Activated CD4-positive, CD25-positive, alpha-beta regulatory T cell treated with anti-CD3 and anti-CD28 coated beads, Interleukin-2, amount 50 U/mL, for 24 hours (primary cell): ENCODE data around the gene DNHD1.

Experiments used
- ATAC-seq, 2 donors: fragments of 150-1000 bp; cut with Tn5 transposase; one replicate each; pipeline ENCODE4 v1.10.0; 2021; ENCODE audit warnings: mild to moderate bottlenecking in 1 of 2, moderate library complexity in 1 of 2

Gene DNHD1

DNA sequence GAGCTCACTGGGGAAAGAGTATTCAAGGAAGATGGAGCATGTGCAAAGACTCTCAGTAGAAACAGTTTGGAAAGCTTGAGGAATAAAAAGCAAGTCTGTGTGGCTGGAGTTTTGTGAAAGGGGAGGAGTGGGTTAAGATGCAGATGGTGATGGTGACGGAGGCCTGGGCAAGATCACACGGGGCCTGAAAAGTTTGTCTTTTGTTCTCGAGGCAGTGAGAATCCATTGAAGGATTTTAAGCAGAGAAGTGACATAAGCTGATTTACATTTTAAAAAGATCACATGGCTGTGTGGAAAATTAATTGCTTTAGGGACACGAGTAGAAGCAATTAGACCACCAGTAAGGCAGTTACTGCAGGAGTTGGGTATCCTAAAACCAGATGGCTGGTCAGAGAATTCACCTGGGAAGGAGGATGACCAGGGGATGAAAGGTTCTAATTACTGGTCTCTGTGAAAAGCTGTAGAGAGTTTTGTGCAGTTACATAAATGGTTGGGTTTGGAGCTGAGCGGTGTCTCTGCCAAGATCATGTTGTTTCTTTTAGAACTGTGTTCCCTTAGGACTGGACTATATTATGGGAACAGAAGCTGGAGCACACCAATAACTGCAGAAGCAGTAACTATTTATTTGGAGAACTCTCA lies 99.3 kb downstream of the DNHD1 start:
- no peak for ATAC-seq

DNA sequence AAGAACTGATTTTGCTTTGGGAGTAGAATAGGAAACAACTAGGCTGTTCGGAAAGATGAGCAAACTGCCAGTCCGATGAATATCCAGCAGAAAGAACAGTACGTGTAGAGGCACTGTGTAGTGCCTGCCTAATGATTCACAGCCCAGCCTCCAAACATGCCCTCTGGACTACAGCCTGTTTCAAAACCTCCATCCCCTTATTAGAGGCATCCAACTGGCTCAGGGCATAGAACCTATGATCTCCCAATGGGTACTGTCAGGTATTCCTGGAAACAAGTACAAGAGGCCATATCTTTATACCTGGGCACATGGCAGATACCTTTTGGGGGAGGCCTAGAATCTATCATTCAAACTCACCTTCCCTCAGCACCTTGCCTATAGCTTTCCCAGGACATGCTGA lies 101.5 kb downstream of the DNHD1 start:
- no peak for ATAC-seq

DNA sequence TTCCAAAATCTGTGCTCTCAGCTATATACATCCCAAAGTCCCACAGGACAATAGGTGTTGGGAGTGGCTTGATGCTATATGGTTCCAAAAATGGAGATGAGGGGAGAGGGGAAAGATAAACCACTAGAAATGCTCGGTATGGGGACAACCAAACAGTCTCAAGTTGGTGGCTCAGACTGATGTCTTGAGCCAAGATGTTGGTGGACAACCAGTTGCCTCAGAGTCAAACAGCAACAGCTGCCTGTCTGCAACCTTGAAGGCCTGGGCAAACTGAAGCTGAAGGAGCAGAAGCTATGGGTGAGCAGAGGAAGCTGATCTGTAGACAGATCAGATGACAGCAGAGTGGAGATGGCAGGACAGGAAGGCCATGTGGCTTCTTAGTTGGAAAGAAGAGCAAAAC lies 102.4 kb downstream of the DNHD1 start:
- ATAC-seq = no peak

GRCh38 chr11:6599881-6600390 lies 102.9 kb downstream of the DNHD1 start:
- no peak for ATAC-seq

- ATAC-seq = no peak
Observed at GRCh38 chr11:6601041-6601461, 104.0 kb downstream of the DNHD1 start.

DNA sequence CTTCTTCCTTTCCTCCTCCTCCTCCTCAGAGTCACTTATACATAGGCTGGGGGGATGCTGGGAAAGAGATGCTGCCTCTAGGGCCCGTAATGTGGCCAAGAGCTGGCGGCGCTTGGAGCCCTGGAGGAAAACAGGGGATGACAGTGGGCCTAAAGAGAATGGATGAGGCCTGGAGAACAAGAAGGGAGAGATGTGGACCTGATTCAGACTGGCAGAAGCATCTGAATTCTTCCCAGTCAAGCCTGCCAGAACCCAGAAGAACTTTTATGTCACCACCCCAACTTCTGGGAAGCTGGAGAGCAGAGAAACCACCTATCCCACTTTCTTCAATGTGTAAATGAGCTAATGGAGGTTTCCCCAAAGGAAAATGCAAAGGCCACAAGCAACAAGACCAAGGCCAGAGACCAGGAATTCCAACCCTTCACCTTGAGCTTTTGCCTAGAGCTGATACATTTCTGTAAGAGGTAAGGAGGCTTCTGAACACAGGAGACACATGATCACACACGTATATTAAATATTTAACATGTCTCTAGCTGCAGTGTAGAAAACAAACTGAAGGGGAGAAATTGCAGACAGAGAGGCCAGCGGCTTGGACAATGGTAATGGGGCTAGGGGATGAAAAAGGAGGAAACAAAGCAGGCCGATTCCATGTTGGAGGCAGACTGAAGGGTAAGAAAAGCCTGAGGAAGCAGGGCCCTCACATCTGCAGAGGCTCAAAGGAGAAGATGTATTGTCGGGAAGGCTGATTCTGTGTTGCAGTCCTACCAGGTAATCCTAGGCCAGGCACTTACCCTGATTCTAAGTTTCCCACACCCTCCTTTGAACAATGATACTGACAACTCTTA lies 105.2 kb downstream of the DNHD1 start:
- no peak for ATAC-seq

DNA sequence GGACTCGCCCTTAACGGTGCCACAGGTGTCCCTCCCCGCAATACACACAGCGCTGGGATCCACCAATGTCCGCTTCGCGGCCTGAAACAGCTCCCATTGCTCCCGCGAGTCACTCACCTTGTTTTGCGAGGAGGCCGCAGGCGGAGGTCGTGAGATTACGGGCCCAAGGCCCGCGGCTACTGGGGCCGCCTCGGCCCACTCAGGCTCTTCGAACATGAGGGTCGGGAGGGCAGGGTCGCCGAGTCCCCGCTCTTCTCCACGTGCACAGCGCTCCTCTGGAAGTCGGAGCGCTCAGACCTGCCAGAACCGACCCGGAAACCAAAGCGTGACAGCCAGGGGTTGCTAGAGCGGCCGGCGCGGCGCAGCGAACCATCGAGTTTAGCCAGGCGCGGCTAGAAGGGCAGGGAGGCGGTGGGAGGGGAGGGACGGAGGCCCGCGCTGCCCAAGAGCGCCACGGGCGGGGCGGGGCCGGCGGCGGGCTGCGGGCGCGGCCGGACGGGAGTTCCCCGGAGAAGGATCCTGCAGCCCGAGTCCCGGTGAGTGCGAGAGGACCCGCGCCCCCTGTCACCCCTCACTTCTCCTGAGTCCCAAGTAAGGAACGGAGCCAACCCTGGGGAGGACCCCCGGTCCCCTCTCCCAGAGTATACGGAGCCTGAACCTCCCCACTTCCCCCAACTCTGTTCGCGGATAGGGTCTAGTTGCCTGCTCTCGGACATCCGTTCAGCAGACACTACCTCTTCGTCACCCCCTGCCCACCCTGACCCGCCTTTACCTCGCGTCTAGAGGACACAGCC lies 106.4 kb downstream of the DNHD1 start, which contains the start of the genes ILK and RRP8:
TSS of gene ILK (plus strand) at position 488 of the 794 bp plus-strand sequence. CDS start 498 bp downstream, outside the sequence.
TSS of gene RRP8 (minus strand) at position 330 of the 794 bp plus-strand sequence. CDS start at position 216, 114 bp downstream.
- peak; percentile 84 to 88 for ATAC-seq

DNA sequence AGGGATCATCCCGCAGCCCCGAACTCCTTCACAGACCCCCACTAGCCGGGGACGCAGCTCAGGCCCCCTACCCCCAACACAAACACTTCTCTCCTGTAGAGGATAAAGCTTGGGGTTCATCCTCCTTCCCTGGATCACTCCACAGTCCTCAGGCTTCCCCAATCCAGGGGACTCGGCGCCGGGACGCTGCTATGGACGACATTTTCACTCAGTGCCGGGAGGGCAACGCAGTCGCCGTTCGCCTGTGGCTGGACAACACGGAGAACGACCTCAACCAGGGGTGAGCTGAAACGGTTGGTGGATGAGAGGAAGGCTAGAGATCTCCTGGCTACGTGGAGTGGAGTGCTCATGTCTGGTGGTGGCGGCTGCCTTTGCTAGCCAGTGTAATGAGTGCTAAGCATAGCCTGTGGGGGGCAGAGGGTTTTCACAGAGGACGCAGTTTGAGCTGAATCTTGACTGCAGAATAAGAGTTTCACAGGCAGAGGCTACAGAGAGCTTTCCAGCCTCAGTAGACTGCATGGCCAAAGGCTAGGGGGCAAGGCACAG lies 107.1 kb downstream of the DNHD1 start:
- peak; percentile 45 to 47 for ATAC-seq

DNA sequence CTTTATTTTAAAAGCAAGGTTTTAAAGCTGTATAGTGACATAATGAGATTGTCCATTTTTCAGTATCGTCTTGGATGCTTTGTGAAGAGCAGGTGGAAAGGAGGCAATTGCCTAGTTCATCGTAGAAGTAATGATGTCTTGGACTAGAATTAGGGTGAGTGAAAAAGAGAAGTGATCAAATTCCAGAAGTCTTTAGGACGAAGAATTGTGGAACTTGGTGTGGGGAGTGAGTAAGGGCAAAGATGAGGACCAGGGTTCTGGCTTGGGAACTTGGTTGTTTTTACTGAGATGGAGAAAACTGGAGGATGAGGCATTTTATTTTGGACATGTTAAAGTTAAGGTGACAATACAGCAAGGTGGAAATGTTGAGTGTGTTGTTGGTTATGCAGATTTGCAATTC lies 107.7 kb downstream of the DNHD1 start:
- no peak for ATAC-seq

DNA sequence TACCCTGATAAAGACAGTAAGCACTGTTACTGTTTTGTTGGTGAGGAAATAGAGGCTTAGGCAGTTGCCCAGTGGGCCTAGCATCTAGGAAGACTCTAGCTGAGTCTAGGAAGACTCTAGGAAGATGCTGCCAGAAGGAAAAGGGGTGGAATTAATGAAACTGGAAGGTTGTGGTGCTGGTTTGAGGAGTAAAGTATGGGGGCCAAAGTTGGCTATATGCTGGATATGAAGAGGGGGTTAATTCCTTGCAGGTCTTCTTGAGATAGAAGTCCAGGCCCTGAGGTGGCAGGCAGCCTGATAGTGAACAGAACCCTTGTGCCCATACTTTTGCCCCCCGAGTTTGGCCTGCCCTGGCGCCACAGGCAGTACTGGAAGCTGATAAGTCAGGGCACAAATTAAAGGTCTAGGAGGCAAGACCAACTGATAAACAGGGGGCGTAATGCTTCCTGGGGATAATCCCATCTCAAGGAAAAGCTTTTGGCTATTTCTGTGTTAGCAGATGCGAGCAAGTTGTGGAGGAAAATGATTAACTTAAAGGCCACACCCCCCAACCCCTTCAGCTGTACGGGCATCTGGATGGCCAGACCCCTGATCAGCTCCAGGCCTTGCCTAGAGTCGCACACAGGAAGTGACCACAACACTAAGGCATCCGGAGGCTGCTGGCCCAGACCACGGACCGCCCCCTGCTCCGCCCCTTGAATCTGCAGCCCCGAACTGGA lies 109.5 kb downstream of the DNHD1 start:
- ATAC-seq = no peak

DNA sequence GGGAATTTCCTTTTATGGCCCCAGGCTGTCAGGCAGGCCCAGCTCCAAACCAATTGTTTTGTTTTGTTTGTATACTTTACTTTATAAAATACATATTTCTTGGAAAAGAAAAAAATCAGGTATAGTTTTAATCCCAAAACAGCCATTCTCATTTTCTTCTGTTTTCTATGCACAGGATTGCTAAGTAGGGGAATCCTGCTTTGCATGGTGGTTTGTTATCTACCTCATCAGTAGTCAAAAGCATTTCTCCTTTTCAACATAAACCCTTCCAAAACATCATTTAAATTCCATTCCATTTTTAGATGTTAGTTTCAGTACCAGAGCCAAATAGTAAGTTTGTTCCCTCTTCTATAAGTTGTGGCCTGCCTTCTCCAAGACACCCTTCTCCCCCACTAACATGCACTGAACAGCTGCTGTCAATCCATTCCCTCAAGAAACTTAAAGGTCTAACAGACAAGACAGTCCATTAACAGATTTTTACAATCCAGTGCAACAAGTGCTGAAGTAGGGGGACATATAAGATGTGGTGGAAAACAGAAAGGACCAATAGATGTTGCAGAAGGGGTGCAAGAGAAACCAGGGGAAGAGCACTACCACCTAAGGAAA lies 110.2 kb downstream of the DNHD1 start:
- no peak for ATAC-seq

- no peak for ATAC-seq
Observed at GRCh38 chr11:6608011-6608410, 110.9 kb downstream of the DNHD1 start.

DNA sequence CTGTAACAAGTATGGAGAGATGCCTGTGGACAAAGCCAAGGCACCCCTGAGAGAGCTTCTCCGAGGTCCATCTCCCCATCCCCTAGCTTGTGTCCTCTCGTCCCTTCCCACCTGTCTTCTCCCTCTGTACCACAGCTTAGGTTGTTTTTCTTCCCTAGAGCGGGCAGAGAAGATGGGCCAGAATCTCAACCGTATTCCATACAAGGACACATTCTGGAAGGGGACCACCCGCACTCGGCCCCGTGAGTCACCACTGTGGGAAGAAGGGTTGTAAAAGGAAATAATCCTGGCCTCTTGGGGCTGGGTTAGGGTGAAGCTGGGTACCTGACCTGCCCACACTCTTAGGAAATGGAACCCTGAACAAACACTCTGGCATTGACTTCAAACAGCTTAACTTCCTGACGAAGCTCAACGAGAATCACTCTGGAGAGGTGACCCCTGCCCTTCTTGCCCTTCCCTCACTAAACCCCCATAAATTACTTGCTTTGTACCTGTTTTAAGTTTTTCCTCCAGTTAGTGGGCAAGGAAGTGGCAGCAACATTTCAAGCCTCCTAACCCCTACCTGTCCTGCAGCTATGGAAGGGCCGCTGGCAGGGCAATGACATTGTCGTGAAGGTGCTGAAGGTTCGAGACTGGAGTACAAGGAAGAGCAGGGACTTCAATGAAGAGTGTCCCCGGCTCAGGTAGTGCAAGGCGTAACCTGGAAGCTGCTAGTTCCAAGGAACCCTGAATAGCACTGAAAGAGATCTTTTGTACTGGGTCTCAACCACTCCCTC lies 111.8 kb downstream of the DNHD1 start:
- ATAC-seq = no peak

DNA sequence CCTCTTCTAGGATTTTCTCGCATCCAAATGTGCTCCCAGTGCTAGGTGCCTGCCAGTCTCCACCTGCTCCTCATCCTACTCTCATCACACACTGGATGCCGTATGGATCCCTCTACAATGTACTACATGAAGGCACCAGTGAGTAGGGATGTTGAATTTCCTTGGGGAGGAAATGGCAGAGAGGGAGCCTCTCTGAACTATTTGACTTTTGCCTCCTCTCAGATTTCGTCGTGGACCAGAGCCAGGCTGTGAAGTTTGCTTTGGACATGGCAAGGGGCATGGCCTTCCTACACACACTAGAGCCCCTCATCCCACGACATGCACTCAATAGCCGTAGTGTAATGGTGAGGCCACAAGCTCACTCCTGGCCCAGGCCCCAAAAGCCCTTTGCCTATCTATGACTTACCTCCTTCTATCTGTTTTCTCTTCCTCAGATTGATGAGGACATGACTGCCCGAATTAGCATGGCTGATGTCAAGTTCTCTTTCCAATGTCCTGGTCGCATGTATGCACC lies 112.5 kb downstream of the DNHD1 start:
- ATAC-seq = no peak

DNA sequence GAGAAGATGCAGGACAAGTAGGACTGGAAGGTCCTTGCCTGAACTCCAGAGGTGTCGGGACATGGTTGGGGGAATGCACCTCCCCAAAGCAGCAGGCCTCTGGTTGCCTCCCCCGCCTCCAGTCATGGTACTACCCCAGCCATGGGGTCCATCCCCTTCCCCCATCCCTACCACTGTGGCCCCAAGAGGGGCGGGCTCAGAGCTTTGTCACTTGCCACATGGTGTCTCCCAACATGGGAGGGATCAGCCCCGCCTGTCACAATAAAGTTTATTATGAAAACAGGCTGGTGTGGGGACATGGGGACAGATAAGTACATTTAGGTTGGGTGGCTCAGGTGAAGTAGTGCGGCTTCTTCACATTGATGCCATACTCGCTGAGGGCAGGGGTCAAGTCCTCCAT lies 113.5 kb downstream of the DNHD1 start:
- ATAC-seq = no peak

- peak in 1 of 2 donors; percentile 10 for ATAC-seq
Observed at GRCh38 chr11:6611092-6611962, 114.2 kb downstream of the DNHD1 start.

GRCh38 chr11:6611963-6612212 lies 114.8 kb downstream of the DNHD1 start:
- ATAC-seq = peak in 1 of 2 donors; percentile 3

GRCh38 chr11:6612213-6613041 lies 115.3 kb downstream of the DNHD1 start, which contains the start of gene TAF10:
Gene TAF10 (minus strand): TSS chr11:6612216. CDS start chr11:6612189, 27 bp downstream.
- ATAC-seq = peak; percentile 89 to 91

- no peak for ATAC-seq
Observed at GRCh38 chr11:6613496-6613895, 116.4 kb downstream of the DNHD1 start.
